IMR-90 (cell line): Measurements from ENCODE around the gene MAK. TPM values are rescaled to one million over a fixed set of nuclear protein-coding genes. Genes with fewer than 3 reads are reported as not detected.

ENCODE experiments used
- ATAC-seq: fragments of 200-7000 bp; cut with Tn5 transposase; 2 replicates; pipeline ENCODE4 v1.9.1; 2020; ENCODE audit warnings: low read depth, mild to moderate bottlenecking, moderate library complexity
- BruUV-seq: library from RNA; stranded (reverse); fragments of 400-500 nt; replicated peaks from 2 replicates; lab custom pipeline; 2021; lab: Mats Ljungman, UMichigan
- CTCF ChIA-PET: fragments of 300-600 bp; formaldehyde crosslinking; extraction: SDS; loops from one replicate; lab custom pipeline; 2021; ENCODE audit warnings: antibody characterized with exemption; lab: Yijun Ruan, JAX
- POLR2A ChIA-PET: fragments of 300-600 bp; sonication (Branson Sonifier 250); formaldehyde crosslinking; loops from one replicate; lab custom pipeline; 2022; ENCODE audit warnings: antibody characterized with exemption; ENCODE audit not compliant: unreplicated experiment; lab: Charles Lee
- DNase-seq: peaks from one replicate; pipeline ENCODE4 v3.0.0; 2013
- H2AFZ ChIP-seq: replicated peaks from 2 replicates; pipeline ENCODE3; 2013; ENCODE audit warnings: low read length, mild to moderate bottlenecking; ENCODE audit not compliant: poor library complexity
- H2AK5ac ChIP-seq: 2 replicates; pipeline ENCODE4 v1.6.1; 2013; ENCODE audit warnings: low read depth, low read length, inconsistent platforms
- H2AK9ac ChIP-seq: replicated peaks from 2 replicates; pipeline ENCODE3; 2013; ENCODE audit warnings: mild to moderate bottlenecking, low read depth, low read length, moderate library complexity; ENCODE audit not compliant: poor library complexity
- H2BK120ac ChIP-seq: 2 replicates; pipeline ENCODE4 v1.6.1; 2013; ENCODE audit warnings: low read depth, low read length, inconsistent platforms
- H2BK15ac ChIP-seq: 3 replicates; pipeline ENCODE4 v1.6.1; 2013; ENCODE audit warnings: low read depth, low read length, inconsistent platforms
- H2BK20ac ChIP-seq: 2 replicates; pipeline ENCODE4 v1.6.1; 2013; ENCODE audit warnings: low read depth, mild to moderate bottlenecking, inconsistent platforms, low read length, moderate library complexity
- H2BK5ac ChIP-seq: 2 replicates; pipeline ENCODE4 v1.6.1; 2013; ENCODE audit warnings: mild to moderate bottlenecking, low read depth, low read length, inconsistent platforms; ENCODE audit not compliant: poor library complexity, severe bottlenecking
- H3K14ac ChIP-seq: replicated peaks from 2 replicates; pipeline ENCODE4 v1.6.1; 2013; ENCODE audit warnings: low read depth, low read length, inconsistent platforms
- H3K18ac ChIP-seq: 2 replicates; pipeline ENCODE4 v1.6.1; 2013; ENCODE audit warnings: low read depth, low read length, control low read depth
- H3K23ac ChIP-seq: 2 replicates; pipeline ENCODE4 v1.6.1; 2013; ENCODE audit warnings: low read depth, low read length, inconsistent platforms
- H3K27ac ChIP-seq: 2 replicates; pipeline ENCODE4 v1.5.1; 2013; ENCODE audit warnings: mild to moderate bottlenecking, control low read depth, low read length; ENCODE audit not compliant: insufficient read depth
- H3K27me3 ChIP-seq: 2 replicates; pipeline ENCODE4 v1.6.1; 2013; ENCODE audit warnings: low read length; ENCODE audit not compliant: control insufficient read depth, insufficient read depth
- H3K36me3 ChIP-seq: 2 replicates; pipeline ENCODE4 v1.6.1; 2013; ENCODE audit warnings: low read length, mixed read lengths; ENCODE audit not compliant: control insufficient read depth, insufficient read depth
- H3K4ac ChIP-seq: 2 replicates; pipeline ENCODE4 v1.6.1; 2013; ENCODE audit warnings: low read depth, low read length, inconsistent platforms
- H3K4me1 ChIP-seq: 2 replicates; pipeline ENCODE4 v1.6.1; 2013; ENCODE audit warnings: low read length, mixed read lengths; ENCODE audit not compliant: control insufficient read depth, insufficient read depth
- H3K4me2 ChIP-seq: 2 replicates; pipeline ENCODE4 v1.6.1; 2013; ENCODE audit warnings: low read depth, mild to moderate bottlenecking, control low read depth, low read length, moderate library complexity
- H3K4me3 ChIP-seq: 2 replicates; pipeline ENCODE4 v1.5.1; 2013; ENCODE audit warnings: low read depth, mild to moderate bottlenecking, control low read depth, low read length, moderate library complexity; ENCODE audit not compliant: insufficient read depth
- H3K56ac ChIP-seq: 2 replicates; pipeline ENCODE4 v1.6.1; 2013; ENCODE audit warnings: low read length, inconsistent platforms; ENCODE audit not compliant: insufficient read depth; ENCODE audit errors: extremely low read depth
- H3K79me1 ChIP-seq, 2 experiments: 2 replicates each; pipeline ENCODE4 v1.6.1; 2013; ENCODE audit warnings: low read length in 2 of 2, inconsistent platforms in 1 of 2, low read depth in 1 of 2
- H3K9ac ChIP-seq: 2 replicates; pipeline ENCODE4 v1.6.1; 2013; ENCODE audit warnings: low read depth, low read length, control low read depth
- H3K9me1 ChIP-seq: 2 replicates; pipeline ENCODE4 v1.6.1; 2013; ENCODE audit warnings: low read length, inconsistent platforms; ENCODE audit not compliant: insufficient read depth
- H3K9me3 ChIP-seq: 2 replicates; pipeline ENCODE4 v1.6.1; 2013; ENCODE audit warnings: low read length; ENCODE audit not compliant: control insufficient read depth, insufficient read depth
- H4K20me1 ChIP-seq: 2 replicates; pipeline ENCODE4 v1.6.1; 2013; ENCODE audit warnings: low read length, inconsistent platforms; ENCODE audit not compliant: insufficient read depth
- H4K5ac ChIP-seq: 2 replicates; pipeline ENCODE4 v1.6.1; 2013; ENCODE audit warnings: mild to moderate bottlenecking, low read depth, low read length, control low read depth
- H4K8ac ChIP-seq, 2 experiments: 2 replicates each; pipeline ENCODE4 v1.6.1; 2013; ENCODE audit warnings: low read depth in 2 of 2, low read length in 2 of 2, control low read depth in 1 of 2, inconsistent platforms in 1 of 2
- H4K91ac ChIP-seq: 2 replicates; pipeline ENCODE4 v1.6.1; 2013; ENCODE audit warnings: low read depth, low read length, inconsistent platforms; ENCODE audit not compliant: insufficient read depth
- FOS ChIP-seq: fragments of 150-350 bp; IDR thresholded peaks from 2 replicates; pipeline ENCODE4 v1.6.1; 2016; ENCODE audit warnings: low read depth, low read length
- MAZ ChIP-seq: IDR thresholded peaks from 2 replicates; pipeline ENCODE4 v1.6.1; 2012; ENCODE audit warnings: low read depth, mild to moderate bottlenecking, low read length, improper control_type of control experiment, moderate library complexity, borderline replicate concordance
- RAD21 ChIP-seq: IDR thresholded peaks from 2 replicates; pipeline ENCODE4 v1.6.1; 2012; ENCODE audit warnings: low read length, improper control_type of control experiment
- RFX5 ChIP-seq: IDR thresholded peaks from 2 replicates; pipeline ENCODE4 v1.8.0; 2012; ENCODE audit warnings: low read depth, mild to moderate bottlenecking, low read length, moderate library complexity
- SMC3 ChIP-seq: fragments of 150-350 bp; IDR thresholded peaks from 2 replicates; pipeline ENCODE4 v1.6.1; 2016; ENCODE audit warnings: low read depth, mild to moderate bottlenecking, antibody characterized with exemption, low read length, moderate library complexity
- WGBS, 2 experiments: methylation state at CpG; one replicate each; pipeline versions ENCODE4 v1.1.5 to v1.1.7; 2013; ENCODE audit warnings: missing lambda C conversion rate in 2 of 2; ENCODE audit not compliant: insufficient read length in 1 of 2; ENCODE audit errors: extremely low coverage in 2 of 2; 5-methylcytosine and 5-hydroxymethylcytosine counted together
- dilution Hi-C: fragments of 300-500 bp; cut with HindIII; formaldehyde crosslinking; loops from one replicate; pipeline ENCODE4 v1.14.3; 2018; ENCODE audit warnings: low sequenced_read_pairs; ENCODE audit not compliant: unreplicated experiment
- in situ Hi-C: fragments of 300-500 bp; cut with MboI; formaldehyde crosslinking; loops from 3 replicates; pipeline ENCODE4 v1.14.3; 2019; ENCODE audit warnings: low sequenced_read_pairs, inconsistent platforms, mixed read lengths
- intact Hi-C: fragments of 100-400 bp; cut with micrococcal nuclease; formaldehyde crosslinking; loops from 2 replicates; pipeline ENCODE4 v1.10.0; 2022
- polyA plus RNA-seq, 3 experiments: library from polyadenylated mRNA; depleted of rRNA; stranded (reverse); fragments of >200 nt; gene quantifications; 2 replicates each; pipeline ENCODE4 v1.2.3, GENCODE V29; 2012; ENCODE audit warnings: low replicate concordance in 1 of 3
- total RNA-seq: library from RNA; depleted of rRNA; stranded (reverse); fragments of >200 nt; gene quantifications from 2 replicates; pipeline ENCODE4 v1.2.3, GENCODE V29; 2012
- TF ChIP-seq, protein P1 (sequence below): conservative IDR thresholded peaks from 2 replicates; pipeline ENCODE4 v1.5.1; 2012; ENCODE audit warnings: mild to moderate bottlenecking, low read depth, low read length, improper control_type of control experiment

MAK gene
- total and polyA plus RNA-seq, 2 of the 4 experiments (the other 2 are of a cell fraction): not detected

DNA sequence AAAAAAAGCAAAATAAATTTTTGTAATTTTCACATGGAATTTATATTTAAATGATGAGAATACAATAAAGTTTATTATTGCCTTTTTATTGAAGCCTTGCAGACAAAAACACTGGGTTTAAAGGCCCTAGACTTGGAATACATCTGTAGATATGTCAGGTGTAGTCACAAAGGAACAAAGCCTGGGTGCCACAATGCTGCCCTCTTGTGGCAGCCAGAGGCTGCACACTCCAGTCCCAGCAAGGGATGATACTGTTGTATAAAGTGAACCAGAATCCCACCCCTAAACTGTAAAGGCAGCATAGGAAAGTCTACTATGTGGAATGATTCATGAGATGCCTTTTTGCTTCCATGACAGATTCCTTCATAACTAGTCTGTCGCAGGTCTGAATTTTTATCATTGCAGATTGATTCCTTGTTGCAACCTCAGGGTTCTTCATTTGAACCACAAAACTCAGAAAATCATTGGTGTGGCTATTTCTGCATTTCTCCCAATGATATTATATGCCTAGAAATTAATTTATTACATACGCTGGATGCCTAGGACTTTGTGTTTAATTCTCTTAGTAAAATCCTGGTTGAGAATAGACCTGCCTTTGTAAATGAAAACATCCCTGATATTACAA is 37.0 kb downstream of the MAK start:
- Histone ChIP-seq H3K9me1 (no peaks in the 10 kb centered on the region), H3K79me1 (no peaks in the 10 kb centered on the region), H2BK5ac (no peak overlapping the region), H3K56ac (no peak overlapping the region), H3K9me3 (no peaks in the 10 kb centered on the region), H3K27me3 (no peaks in the 10 kb centered on the region), H2AK9ac (no peak overlapping the region), H3K23ac (no peak overlapping the region), H4K20me1 (no peaks in the 10 kb centered on the region), H2BK15ac (no peak overlapping the region), H2BK120ac (no peak overlapping the region), H3K4me3 (no peak overlapping the region), H3K4me2 (no peak overlapping the region), H4K91ac (no peak overlapping the region), H3K14ac (no peak overlapping the region), H3K27ac (no peak overlapping the region), H4K5ac (no peak overlapping the region), H3K18ac (no peak overlapping the region), H3K9ac (no peak overlapping the region), H4K8ac (no peak overlapping the region), H2AFZ (no peak overlapping the region), H3K4me1 (no peaks in the 10 kb centered on the region), H2AK5ac (no peak overlapping the region), H3K4ac (no peak overlapping the region), H2BK20ac (no peak overlapping the region), H3K36me3 (no peaks in the 10 kb centered on the region)
- WGBS, 2 experiments: no CpG with 5 or more reads among the region's 2 CpGs
- DNase-seq (peak; percentile 58), ATAC-seq (peak; percentile 99)
- no peak for TF ChIP-seq FOS
- TF ChIP-seq MAZ: no peak
- TF ChIP-seq RAD21: peak; percentile 90
- TF ChIP-seq, protein P1, sequence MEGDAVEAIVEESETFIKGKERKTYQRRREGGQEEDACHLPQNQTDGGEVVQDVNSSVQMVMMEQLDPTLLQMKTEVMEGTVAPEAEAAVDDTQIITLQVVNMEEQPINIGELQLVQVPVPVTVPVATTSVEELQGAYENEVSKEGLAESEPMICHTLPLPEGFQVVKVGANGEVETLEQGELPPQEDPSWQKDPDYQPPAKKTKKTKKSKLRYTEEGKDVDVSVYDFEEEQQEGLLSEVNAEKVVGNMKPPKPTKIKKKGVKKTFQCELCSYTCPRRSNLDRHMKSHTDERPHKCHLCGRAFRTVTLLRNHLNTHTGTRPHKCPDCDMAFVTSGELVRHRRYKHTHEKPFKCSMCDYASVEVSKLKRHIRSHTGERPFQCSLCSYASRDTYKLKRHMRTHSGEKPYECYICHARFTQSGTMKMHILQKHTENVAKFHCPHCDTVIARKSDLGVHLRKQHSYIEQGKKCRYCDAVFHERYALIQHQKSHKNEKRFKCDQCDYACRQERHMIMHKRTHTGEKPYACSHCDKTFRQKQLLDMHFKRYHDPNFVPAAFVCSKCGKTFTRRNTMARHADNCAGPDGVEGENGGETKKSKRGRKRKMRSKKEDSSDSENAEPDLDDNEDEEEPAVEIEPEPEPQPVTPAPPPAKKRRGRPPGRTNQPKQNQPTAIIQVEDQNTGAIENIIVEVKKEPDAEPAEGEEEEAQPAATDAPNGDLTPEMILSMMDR: peak; percentile 93
- no peak for TF ChIP-seq RFX5
- peak; percentile 84 for TF ChIP-seq SMC3
- BruUV-seq: no TSS peak
- dilution Hi-C loops: no loop called here
- ChIA-PET POLR2A (no interaction called here), CTCF (interaction anchor here (0.6 to 2.5 kb wide), 4 partner anchors 21 to 323 kb away, joined by 3 to 13 read pairs (median 3); no protein-coding TSS in a partner anchor)
- in situ Hi-C loops: loop anchor here (5.0 kb wide), 1 partner anchor 324 kb away; no protein-coding TSS in a partner anchor
- intact Hi-C loops: loop anchor here (1.0 to 5.0 kb wide), 5 partner anchors 79 to 323 kb away; partner anchors contain the start of genes C6orf52, PAK1IP1 and TMEM14C
